ENCODE results near the gene DYSF. TPM values are rescaled to one million over a fixed set of nuclear protein-coding genes. Genes with fewer than 3 reads are reported as not detected.

DYSF gene
- polyA plus RNA-seq, 3 donors, result 16.0 to 20.5 (median 17.0) TPM

GRCh38 chr2:71609958-71610357 is 156.6 kb downstream of the DYSF start:
- DNase-seq (ENCODE audit: low read depth in 3 of 3, low spot score in 2 of 3), result no peak

- DNase-seq (ENCODE audit: low read depth in 3 of 3, low spot score in 2 of 3), result no peak
Observed at GRCh38 chr2:71610671-71611070, 157.3 kb downstream of the DYSF start.

- no peak for DNase-seq (ENCODE audit: low read depth in 3 of 3, low spot score in 2 of 3)
Observed at GRCh38 chr2:71611247-71611646, 157.9 kb downstream of the DYSF start.

GRCh38 chr2:71611781-71612527 is 158.6 kb downstream of the DYSF start:
- DNase-seq (ENCODE audit: low read depth in 3 of 3, low spot score in 2 of 3), result no peak

- DNase-seq (ENCODE audit: low read depth in 3 of 3, low spot score in 2 of 3), result no peak
Observed at GRCh38 chr2:71612581-71613402, 159.4 kb downstream of the DYSF start.

GRCh38 chr2:71613403-71613952 is 160.1 kb downstream of the DYSF start:
- no peak for DNase-seq (ENCODE audit: low read depth in 3 of 3, low spot score in 2 of 3)

GRCh38 chr2:71613953-71614925 is 160.9 kb downstream of the DYSF start:
- DNase-seq (ENCODE audit: low read depth in 3 of 3, low spot score in 2 of 3), result no peak

GRCh38 chr2:71614976-71615766 is 161.8 kb downstream of the DYSF start:
- no peak for DNase-seq (ENCODE audit: low read depth in 3 of 3, low spot score in 2 of 3)

- DNase-seq (ENCODE audit: low read depth in 3 of 3, low spot score in 2 of 3), result no peak
Observed at GRCh38 chr2:71615767-71616730, 162.7 kb downstream of the DYSF start.

- DNase-seq (ENCODE audit: low read depth in 3 of 3, low spot score in 2 of 3), result no peak
Observed at GRCh38 chr2:71617266-71617665, 163.9 kb downstream of the DYSF start.

- DNase-seq (ENCODE audit: low read depth in 3 of 3, low spot score in 2 of 3), result no peak
Observed at GRCh38 chr2:71618327-71619113, 165.2 kb downstream of the DYSF start.

- no peak for DNase-seq (ENCODE audit: low read depth in 3 of 3, low spot score in 2 of 3)
Observed at GRCh38 chr2:71619230-71619741, 165.9 kb downstream of the DYSF start.

GRCh38 chr2:71620116-71620515 is 166.8 kb downstream of the DYSF start:
- no peak for DNase-seq (ENCODE audit: low read depth in 3 of 3, low spot score in 2 of 3)

GRCh38 chr2:71620851-71621251 is 167.5 kb downstream of the DYSF start:
- no peak for DNase-seq (ENCODE audit: low read depth in 3 of 3, low spot score in 2 of 3)

- no peak for DNase-seq (ENCODE audit: low read depth in 3 of 3, low spot score in 2 of 3)
Observed at GRCh38 chr2:71629273-71629672, 175.9 kb downstream of the DYSF start.

- no peak for DNase-seq (ENCODE audit: low read depth in 3 of 3, low spot score in 2 of 3)
Observed at GRCh38 chr2:71629771-71630453, 176.6 kb downstream of the DYSF start.

Data from right renal cortex interstitium (tissue), 3 donors.